GM12873 (cell line): ENCODE results near the gene TET3.

ENCODE experiments used
- CTCF ChIP-seq: IDR thresholded peaks from 2 replicates; pipeline ENCODE4 v1.5.1; 2012; ENCODE audit warnings: low read depth, mild to moderate bottlenecking, moderate library complexity, low read length, control low read depth; ENCODE audit not compliant: insufficient read depth; ENCODE audit errors: missing control alignments

The TET3 gene

DNA sequence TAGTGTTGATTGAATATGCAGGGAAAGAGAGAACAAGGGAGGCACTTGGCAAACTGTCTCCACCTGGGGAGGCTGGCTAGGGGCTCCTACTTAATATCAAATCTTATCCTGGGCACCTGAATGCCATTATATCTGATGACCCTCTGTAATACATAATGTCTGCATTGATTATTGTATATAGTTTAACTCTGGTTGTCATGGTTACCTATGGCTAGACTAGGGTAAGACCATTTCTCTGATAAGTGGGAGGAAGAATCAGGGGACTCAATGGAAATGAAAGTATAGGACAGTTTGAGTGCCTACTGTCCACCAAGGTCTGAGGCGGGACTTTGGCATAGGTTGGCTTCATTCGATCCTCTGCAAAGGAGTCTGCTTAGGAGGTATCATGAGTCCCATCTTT, 7.2 kb upstream of the TET3 start:
- TF ChIP-seq CTCF, result no peak

- no peak for TF ChIP-seq CTCF
These were observed 5.7 kb upstream of the TET3 start for GRCh38 chr2:73979021-73979420.

DNA sequence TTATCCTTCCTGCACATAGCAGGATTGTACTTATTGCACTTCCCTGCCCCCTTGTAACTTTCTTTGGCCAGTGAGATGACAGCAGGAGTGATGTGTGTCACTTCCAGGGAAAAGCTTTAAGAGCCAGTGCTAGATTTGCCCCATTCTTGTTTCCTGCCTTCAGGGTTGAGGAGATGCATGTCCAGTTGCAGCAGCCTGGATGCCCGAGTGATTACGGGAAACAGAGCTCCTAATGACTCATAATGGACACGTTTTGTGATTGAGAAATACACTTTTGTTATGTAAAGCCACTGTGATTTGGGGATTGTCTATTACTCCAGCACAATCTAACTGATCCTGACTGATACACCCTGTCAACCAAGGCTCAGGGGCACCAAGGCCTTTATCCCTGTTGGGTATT, 5.0 kb upstream of the TET3 start:
- TF ChIP-seq CTCF, result no peak

- no peak for TF ChIP-seq CTCF
These were observed 4.1 kb upstream of the TET3 start for GRCh38 chr2:73980566-73980965.

- TF ChIP-seq CTCF, result peak; percentile 7
These were observed 3.4 kb upstream of the TET3 start for GRCh38 chr2:73981081-73982001.

- TF ChIP-seq CTCF, result no peak
These were observed 2.5 kb upstream of the TET3 start for GRCh38 chr2:73982140-73982617.

- TF ChIP-seq CTCF, result peak; percentile 34
These were observed 1.1 kb upstream of the TET3 start for GRCh38 chr2:73983322-73984202.
